K562 (cell line): ENCODE data around the gene CHD6. TPM values are rescaled to one million over a fixed set of nuclear protein-coding genes. Genes with fewer than 3 reads are reported as not detected.

Source experiments
- ATAC-seq: fragments of 200-7000 bp; cut with Tn5 transposase; 3 replicates; pipeline ENCODE4 v1.9.1; 2020; ENCODE audit warnings: moderate library complexity
- BruUV-seq: library from RNA; stranded (reverse); fragments of 400-500 nt; replicated peaks from 2 replicates; lab custom pipeline; 2021; lab: Mats Ljungman, UMichigan
- CTCF ChIA-PET: fragments of 300-600 bp; formaldehyde crosslinking; extraction: SDS; loops from one replicate; lab custom pipeline; 2021; ENCODE audit warnings: low intra/inter-chr PET ratio; lab: Yijun Ruan, JAX
- POLR2A ChIA-PET: fragments of 300-600, 350-650 bp; sonication (Branson Sonifier 250); formaldehyde crosslinking; extraction: SDS; loops from one replicate; lab custom pipeline; 2021; ENCODE audit warnings: antibody characterized with exemption, inconsistent platforms; lab: Yijun Ruan, JAX
- DNase-seq, 4 experiments: peaks; one replicate each; pipeline versions ENCODE4 v3.0.0 to v3.0.0-alpha.2; 2011 to 2018; ENCODE audit warnings: low spot score in 3 of 4, mixed read lengths in 3 of 4; ENCODE audit errors: extremely low read depth in 1 of 4
- FAIRE-seq: peaks from 2 replicates; lab custom pipeline; 2011; peaks lifted over from hg19 to GRCh38; lab: Jason Lieb, UNC
- H2AFZ ChIP-seq: 2 replicates; pipeline ENCODE4 v1.6.0; 2011; ENCODE audit warnings: low read depth, low read length, control low read depth, inconsistent platforms
- H3K27ac ChIP-seq: fragments of 200-600 bp; 3 replicates; pipeline ENCODE4 v1.8.0; 2011; ENCODE audit warnings: low read depth, mild to moderate bottlenecking, control low read depth, inconsistent platforms, low read length, moderate library complexity, mixed read lengths; ENCODE audit errors: extremely low read depth
- H3K27me3 ChIP-seq, 2 experiments: fragments of 300-600 bp in 1 of 2; 2 replicates in 1 of 2; 3 replicates in 1 of 2; pipeline versions ENCODE4 v1.6.0 to v1.8.0; 2011; ENCODE audit warnings: inconsistent platforms in 2 of 2, low read length in 2 of 2, mild to moderate bottlenecking in 1 of 2, mixed read lengths in 1 of 2, moderate library complexity in 1 of 2; ENCODE audit not compliant: control insufficient read depth in 2 of 2, insufficient read depth in 2 of 2
- H3K36me3 ChIP-seq: fragments of 300-600 bp; 3 replicates; pipeline ENCODE4 v1.8.0; 2011; ENCODE audit warnings: mild to moderate bottlenecking, low read length, inconsistent platforms; ENCODE audit not compliant: control insufficient read depth, insufficient read depth
- H3K4me1 ChIP-seq, 2 experiments: fragments of 200-600 bp in 1 of 2; replicated peaks in 1 of 2; 2 replicates in 1 of 2; 3 replicates in 1 of 2; pipeline versions ENCODE4 v1.5.1 to v1.8.0; 2011; ENCODE audit warnings: inconsistent platforms in 2 of 2, low read length in 2 of 2, mild to moderate bottlenecking in 1 of 2, mixed read lengths in 1 of 2, moderate library complexity in 1 of 2; ENCODE audit not compliant: control insufficient read depth in 2 of 2, insufficient read depth in 2 of 2
- H3K4me2 ChIP-seq: 2 replicates; pipeline ENCODE4 v1.6.1; 2011; ENCODE audit warnings: low read length, control low read depth, inconsistent platforms, mixed read lengths; ENCODE audit not compliant: insufficient read depth
- H3K4me3 ChIP-seq: fragments of 200-600 bp; sonication (generic), shearing (Covaris generic); 2 replicates; pipeline ENCODE4 v1.5.1; 2016; ENCODE audit warnings: control low read depth, inconsistent platforms
- H3K79me2 ChIP-seq: fragments of 200-600 bp; 3 replicates; pipeline ENCODE4 v1.8.0; 2011; ENCODE audit warnings: low read length, inconsistent platforms; ENCODE audit not compliant: control insufficient read depth, insufficient read depth
- H3K9ac ChIP-seq, 2 experiments: 2 replicates each; pipeline versions ENCODE4 v1.6.0 to v1.6.1; 2011; ENCODE audit warnings: low read depth in 2 of 2, low read length in 2 of 2, control low read depth in 1 of 2, inconsistent platforms in 1 of 2, mild to moderate bottlenecking in 1 of 2, mixed read lengths in 1 of 2; ENCODE audit not compliant: insufficient read depth in 1 of 2
- H3K9me1 ChIP-seq: one replicate; pipeline ENCODE4 v1.6.0; 2011; ENCODE audit warnings: inconsistent platforms, mild to moderate bottlenecking, low read length, moderate library complexity; ENCODE audit not compliant: control insufficient read depth, insufficient read depth
- H3K9me3 ChIP-seq: replicated peaks from 2 replicates; pipeline ENCODE4 v1.5.1; 2011; ENCODE audit warnings: low read depth, low read length, inconsistent platforms; ENCODE audit not compliant: control insufficient read depth, insufficient read depth
- H4K20me1 ChIP-seq: replicated peaks from 2 replicates; pipeline ENCODE4 v1.6.1; 2011; ENCODE audit warnings: low read length, inconsistent platforms, mixed read lengths; ENCODE audit not compliant: control insufficient read depth, insufficient read depth
- MCM7 ChIP-seq, 2 experiments: fragments of 450-650 bp; IDR thresholded peaks; 2 replicates each; pipeline ENCODE4 v1.6.1; 2016 to 2018
- NFIC ChIP-seq: fragments of 450-650 bp; IDR thresholded peaks from 2 replicates; pipeline ENCODE4 v1.6.1; 2017; ENCODE audit warnings: mild to moderate bottlenecking, inconsistent platforms
- TAF7 ChIP-seq: fragments of 450-650 bp; IDR thresholded peaks from 2 replicates; pipeline ENCODE4 v1.6.1; 2016; ENCODE audit warnings: missing genetic modification characterization, missing compliant biosample characterization
- ZKSCAN1 ChIP-seq: fragments of 150-350 bp; IDR thresholded peaks from 2 replicates; pipeline ENCODE4 v1.6.1; 2016; ENCODE audit warnings: low read depth, low read length
- WGBS: fragments of 100-300 bp; shearing (Covaris generic); methylation state at CpG from one replicate; pipeline ENCODE4 v1.1.6; 2016; ENCODE audit warnings: low coverage, mixed read lengths; ENCODE audit not compliant: insufficient coverage; ENCODE audit errors: missing lambda C conversion rate; 5-methylcytosine and 5-hydroxymethylcytosine counted together
- in situ Hi-C: fragments of 300-500 bp; cut with MboI; formaldehyde crosslinking; loops from 4 replicates; pipeline ENCODE4 v1.15.0; 2018; ENCODE audit warnings: inconsistent platforms, mixed read lengths
- intact Hi-C: fragments of 100-400 bp; cut with micrococcal nuclease; formaldehyde crosslinking; loops from 2 replicates; pipeline ENCODE4 v1.14.2; 2022
- polyA plus RNA-seq, 8 experiments: library from polyadenylated mRNA; depleted of rRNA in 4 of 8; stranded (reverse) in 5 of 8; unstranded in 3 of 8; fragments of >200 nt; fragmentation: Nextera tagmentation in 2 of 8; fragmentation: Illumina TruSeq in 1 of 8; extraction: Ambion mirVana in 2 of 8; extraction: Trizol in 1 of 8; gene quantifications; 2 replicates each; pipeline versions ENCODE4 v1.2.1 to v1.2.3, GENCODE V29; 2011 to 2014; ENCODE audit warnings: inconsistent platforms in 1 of 8, missing spikeins in 1 of 8
- total RNA-seq, 7 experiments: library from RNA; depleted of rRNA in 6 of 7; stranded (reverse); fragments of >200 nt in 6 of 7; fragmentation: Illumina TruSeq in 2 of 7; extraction: Trizol in 2 of 7; gene quantifications; 2 replicates each; pipeline versions ENCODE4 v1.2.1 to v1.2.3, GENCODE V29; 2011 to 2021; ENCODE audit warnings: low replicate concordance in 1 of 7
- TF ChIP-seq, protein P1 (sequence below): IDR thresholded peaks from 2 replicates; pipeline ENCODE4 v1.6.1; 2011; ENCODE audit warnings: borderline replicate concordance, low read depth, mild to moderate bottlenecking, moderate library complexity, low read length; ENCODE audit not compliant: insufficient read depth, poor library complexity, severe bottlenecking
- TF ChIP-seq, protein P2 (sequence below): fragments of 450-650 bp; conservative IDR thresholded peaks from 2 replicates; pipeline ENCODE4 v1.6.1; 2016; ENCODE audit warnings: missing genetic modification characterization, low read depth, mild to moderate bottlenecking, control low read depth, missing compliant biosample characterization

Gene CHD6
- total and polyA plus RNA-seq, 9 of the 15 experiments (the other 6 are each of a cell fraction or from before 2014, with no cell fraction given), result 3.9 to 24.2 (median 12.8) TPM

GRCh38 chr20:41387444-41387851 is 230.7 kb downstream of the CHD6 start (continued):
- TF ChIP-seq, protein P1, sequence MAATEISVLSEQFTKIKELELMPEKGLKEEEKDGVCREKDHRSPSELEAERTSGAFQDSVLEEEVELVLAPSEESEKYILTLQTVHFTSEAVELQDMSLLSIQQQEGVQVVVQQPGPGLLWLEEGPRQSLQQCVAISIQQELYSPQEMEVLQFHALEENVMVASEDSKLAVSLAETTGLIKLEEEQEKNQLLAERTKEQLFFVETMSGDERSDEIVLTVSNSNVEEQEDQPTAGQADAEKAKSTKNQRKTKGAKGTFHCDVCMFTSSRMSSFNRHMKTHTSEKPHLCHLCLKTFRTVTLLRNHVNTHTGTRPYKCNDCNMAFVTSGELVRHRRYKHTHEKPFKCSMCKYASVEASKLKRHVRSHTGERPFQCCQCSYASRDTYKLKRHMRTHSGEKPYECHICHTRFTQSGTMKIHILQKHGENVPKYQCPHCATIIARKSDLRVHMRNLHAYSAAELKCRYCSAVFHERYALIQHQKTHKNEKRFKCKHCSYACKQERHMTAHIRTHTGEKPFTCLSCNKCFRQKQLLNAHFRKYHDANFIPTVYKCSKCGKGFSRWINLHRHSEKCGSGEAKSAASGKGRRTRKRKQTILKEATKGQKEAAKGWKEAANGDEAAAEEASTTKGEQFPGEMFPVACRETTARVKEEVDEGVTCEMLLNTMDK, result no peak
- TF ChIP-seq NFIC (peak; percentile 78), MCM7 (IDR thresholded peaks at IDR 0.05) (no peak)
- TF ChIP-seq, all 486 proteins: peak for 2

DNA sequence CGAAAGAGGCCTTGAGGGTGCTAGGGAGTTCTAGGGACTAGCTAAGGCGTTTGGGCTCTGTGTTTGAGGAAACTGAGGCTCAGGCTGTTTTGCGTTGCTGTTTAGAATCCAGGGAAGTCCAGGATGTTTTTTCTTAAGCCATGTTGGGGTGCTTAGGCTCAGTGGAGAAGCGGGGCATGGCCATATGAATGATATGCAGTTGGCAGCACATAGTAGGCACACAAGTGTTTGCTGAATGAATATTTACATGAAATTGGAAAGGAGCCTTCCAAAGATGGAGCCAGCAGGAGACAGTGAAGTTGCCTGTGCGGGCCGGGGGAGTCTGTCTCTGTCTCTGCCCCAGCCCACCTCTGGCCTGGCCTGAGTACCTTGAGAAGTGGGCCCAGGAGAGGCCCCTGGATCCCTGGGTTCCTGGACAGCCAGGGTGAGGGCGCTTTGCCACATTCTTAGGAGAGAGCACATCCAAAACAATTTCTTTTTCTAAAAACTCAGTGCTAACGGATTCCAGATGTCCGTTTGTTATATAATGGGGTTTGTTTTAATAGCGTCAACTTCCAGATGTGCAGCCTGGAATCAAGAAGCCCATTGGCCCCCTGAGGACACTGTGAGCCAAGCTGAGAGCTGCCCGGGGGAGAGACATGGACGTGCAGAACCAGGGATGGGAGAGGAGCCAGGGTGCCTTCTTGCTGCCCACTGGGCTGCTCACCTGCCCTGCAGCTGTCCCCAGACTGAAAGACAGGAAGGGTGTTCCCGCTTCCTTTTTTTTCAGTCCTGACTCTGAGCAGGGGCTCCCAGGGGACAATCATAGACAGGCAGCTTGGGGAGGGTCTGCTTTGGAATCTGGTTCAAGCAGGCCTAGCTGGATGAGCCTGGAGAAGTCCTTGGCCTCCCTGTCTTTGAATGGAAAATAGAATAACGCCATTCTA is 231.4 kb downstream of the CHD6 start:
- WGBS, result 19% methylated on average over 14 of the region's 14 CpGs
- in situ Hi-C loops, result no loop called here
- intact Hi-C loops, result no loop called here
- CTCF ChIA-PET, result no interaction called here
- ATAC-seq (no peak; the same call in 2 of the 3 replicates), FAIRE-seq (no peak), DNase-seq (no peak)
- peaks cover 10 to 11% of the 10 kb centered on the region in 2 experiments; a peak in 4 of 5 replicates for H3K27me3 ChIP-seq
- no peaks in the 10 kb centered on the region for H3K79me2 ChIP-seq
- H3K4me1 ChIP-seq, result peaks cover 2 to 3% of the 10 kb centered on the region in 2 experiments; a peak in 2 of 5 replicates
- no peak overlapping the region for H3K4me3 ChIP-seq
- no peaks in the 10 kb centered on the region for H4K20me1 ChIP-seq
- no peaks in the 10 kb centered on the region for H3K36me3 ChIP-seq
- no peak overlapping the region for H3K27ac ChIP-seq
- H2AFZ ChIP-seq, result no peak overlapping the region
- H3K9me3 ChIP-seq, result no peaks in the 10 kb centered on the region
- POLR2A ChIA-PET, result interaction anchor here (1.4 kb wide), 1 partner anchor 10 kb away, joined by 3 read pairs; no protein-coding TSS in a partner anchor
- TF ChIP-seq ZKSCAN1 (peak; percentile 92), TAF7 (no peak)
- TF ChIP-seq, protein P2, sequence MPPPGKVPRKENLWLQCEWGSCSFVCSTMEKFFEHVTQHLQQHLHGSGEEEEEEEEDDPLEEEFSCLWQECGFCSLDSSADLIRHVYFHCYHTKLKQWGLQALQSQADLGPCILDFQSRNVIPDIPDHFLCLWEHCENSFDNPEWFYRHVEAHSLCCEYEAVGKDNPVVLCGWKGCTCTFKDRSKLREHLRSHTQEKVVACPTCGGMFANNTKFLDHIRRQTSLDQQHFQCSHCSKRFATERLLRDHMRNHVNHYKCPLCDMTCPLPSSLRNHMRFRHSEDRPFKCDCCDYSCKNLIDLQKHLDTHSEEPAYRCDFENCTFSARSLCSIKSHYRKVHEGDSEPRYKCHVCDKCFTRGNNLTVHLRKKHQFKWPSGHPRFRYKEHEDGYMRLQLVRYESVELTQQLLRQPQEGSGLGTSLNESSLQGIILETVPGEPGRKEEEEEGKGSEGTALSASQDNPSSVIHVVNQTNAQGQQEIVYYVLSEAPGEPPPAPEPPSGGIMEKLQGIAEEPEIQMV (tag), result no peak
- no peak overlapping the region for H3K9ac ChIP-seq
- H3K9me1 ChIP-seq, result no peaks in the 10 kb centered on the region
- H3K4me2 ChIP-seq, result no peak overlapping the region
- no TSS peak for BruUV-seq
